CD8-positive, alpha-beta memory T cell (primary cell): ENCODE measurements around the gene LGALS7B. TPM values are rescaled to one million over a fixed set of nuclear protein-coding genes. Genes with fewer than 3 reads are reported as not detected.
"Not testable (repeated sequence)": the region's sequence is repeated elsewhere in the genome, so short reads cannot be mapped to it uniquely, and the experiment has no call there.

Experiments
- CTCF ChIA-PET: fragments of 350-600 bp; sonication (Branson Sonifier 250); formaldehyde crosslinking; loops from one replicate; lab custom pipeline; 2021; ENCODE audit warnings: antibody characterized with exemption; lab: Charles Lee
- POLR2A ChIA-PET: fragments of 350-600 bp; sonication (Branson Sonifier 250); formaldehyde crosslinking; loops from one replicate; lab custom pipeline; 2021; ENCODE audit warnings: antibody characterized with exemption; lab: Charles Lee
- DNase-seq, 5 donors: peaks; one replicate each; pipeline versions ENCODE4 v3.0.0 to v3.0.0-alpha.2; 2020 to 2022; ENCODE audit warnings: mixed read lengths in 1 of 5
- H3K27ac ChIP-seq: one replicate; pipeline ENCODE4 v1.7.0; 2013; ENCODE audit warnings: low read depth, mild to moderate bottlenecking, low read length, moderate library complexity
- H3K27me3 ChIP-seq: 2 replicates; pipeline ENCODE4 v1.7.0; 2013; ENCODE audit warnings: low read length, mild to moderate bottlenecking; ENCODE audit not compliant: insufficient read depth, poor library complexity, severe bottlenecking
- H3K36me3 ChIP-seq: 2 replicates; pipeline ENCODE4 v1.7.0; 2013; ENCODE audit warnings: mild to moderate bottlenecking, low read length, moderate library complexity; ENCODE audit not compliant: insufficient read depth
- H3K4me1 ChIP-seq: 2 replicates; pipeline ENCODE4 v1.7.0; 2013; ENCODE audit warnings: mild to moderate bottlenecking, low read length, moderate library complexity; ENCODE audit not compliant: insufficient read depth
- H3K4me3 ChIP-seq: 2 replicates; pipeline ENCODE4 v1.7.0; 2013; ENCODE audit warnings: mild to moderate bottlenecking, low read length
- H3K9me3 ChIP-seq: 2 replicates; pipeline ENCODE4 v1.7.0; 2013; ENCODE audit warnings: mild to moderate bottlenecking, low read length
- H3K27ac Mint-ChIP-seq, 8 donors: one replicate each; pipeline ENCODE4 v1.8.0; 2020 to 2021; ENCODE audit warnings: mixed read lengths in 8 of 8, mild to moderate bottlenecking in 6 of 8, inconsistent platforms in 3 of 8, moderate library complexity in 3 of 8
- H3K27me3 Mint-ChIP-seq, 2 donors: one replicate each; pipeline ENCODE4 v1.8.0; 2020 to 2021; ENCODE audit warnings: mixed read lengths in 2 of 2, mild to moderate bottlenecking in 1 of 2, moderate library complexity in 1 of 2
- H3K36me3 Mint-ChIP-seq, 3 donors: one replicate each; pipeline ENCODE4 v1.8.0; 2020 to 2021; ENCODE audit warnings: mixed read lengths in 3 of 3, inconsistent platforms in 1 of 3, mild to moderate bottlenecking in 1 of 3
- H3K4me1 Mint-ChIP-seq, 3 donors: one replicate each; pipeline ENCODE4 v1.8.0; 2020 to 2021; ENCODE audit warnings: mixed read lengths in 3 of 3, inconsistent platforms in 1 of 3, mild to moderate bottlenecking in 1 of 3
- H3K4me3 Mint-ChIP-seq, 7 donors: one replicate each; pipeline ENCODE4 v1.8.0; 2020 to 2021; ENCODE audit warnings: mixed read lengths in 7 of 7, mild to moderate bottlenecking in 6 of 7, moderate library complexity in 4 of 7, inconsistent platforms in 2 of 7
- H3K9me3 Mint-ChIP-seq, 5 donors: one replicate each; pipeline ENCODE4 v1.8.0; 2020 to 2022; ENCODE audit warnings: mixed read lengths in 5 of 5, mild to moderate bottlenecking in 3 of 5, moderate library complexity in 2 of 5, inconsistent platforms in 1 of 5
- polyA plus RNA-seq: library from polyadenylated mRNA; unstranded; fragments of 300-500 nt; fragmentation: Illumina TruSeq; gene quantifications from one replicate; pipeline ENCODE4 v1.2.3, GENCODE V29; 2021
- total RNA-seq, 2 experiments: library from RNA; stranded (reverse); gene quantifications; one replicate each; pipeline ENCODE4 v1.2.3, GENCODE V29; 2021

The LGALS7B gene
- total and polyA plus RNA-seq, 3 experiments from 2014 or later, result not detected

DNA sequence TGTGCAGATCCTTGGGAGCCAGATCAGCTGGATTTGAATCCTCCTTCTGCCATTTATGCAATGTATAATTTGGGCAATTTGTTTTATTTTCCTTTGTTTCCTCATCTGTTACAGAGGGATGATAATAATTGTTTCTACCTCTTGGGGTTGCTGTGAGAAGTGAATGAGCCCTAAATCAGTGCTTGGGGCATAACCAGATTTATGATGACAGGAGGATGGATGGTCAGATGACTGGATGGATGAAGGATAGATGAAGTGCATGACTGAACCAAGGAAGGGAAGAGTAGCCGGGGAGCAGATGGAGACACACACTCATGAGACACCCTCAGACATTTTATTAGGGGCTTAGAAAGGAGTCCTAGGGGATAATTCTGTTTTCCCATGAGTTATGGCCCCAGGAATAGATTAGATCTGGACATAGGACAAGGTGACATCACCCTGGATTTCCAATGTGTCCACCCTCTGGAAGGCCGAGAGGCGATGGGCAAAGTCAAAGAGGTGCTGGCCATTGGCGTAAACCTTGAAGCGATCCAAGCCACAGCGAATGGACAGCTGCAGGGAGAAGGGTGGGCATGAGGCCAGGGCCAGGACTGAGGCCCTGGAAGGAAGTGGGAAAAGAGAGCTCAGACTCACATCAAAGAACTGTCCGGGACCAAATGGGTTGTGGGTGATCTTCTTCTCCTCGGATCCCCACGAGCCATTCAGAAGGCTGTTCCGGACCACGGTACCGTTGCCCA, 12.5 kb downstream of the LGALS7B start:
- Histone ChIP-seq H3K27me3 (no peaks in the 10 kb centered on the region), H3K27ac (no peak overlapping the region), H3K4me1 (peaks cover 3% of the 10 kb centered on the region), H3K36me3 (no peaks in the 10 kb centered on the region), H3K4me3 (no peak overlapping the region), H3K9me3 (no peaks in the 10 kb centered on the region)
- Mint-ChIP-seq H3K9me3 (no peaks in the 10 kb centered on the region), H3K4me3 (no peak overlapping the region), H3K27ac (no peak overlapping the region), H3K4me1 (peaks cover 3 to 7% (median 5%) of the 10 kb centered on the region in 3 donors), H3K27me3 (no peaks in the 10 kb centered on the region), H3K36me3 (peaks cover 0 to 6% (median 0%) of the 10 kb centered on the region in 3 donors)
- no peak for DNase-seq
- ChIA-PET CTCF (interaction anchor here (1.8 kb wide), 1 partner anchor 86 kb away, joined by 5 read pairs; no protein-coding TSS in a partner anchor), POLR2A (interaction anchor here (0.6 kb wide), 1 partner anchor 62 kb away, joined by 3 read pairs; no protein-coding TSS in a partner anchor)

GRCh38 chr19:38803543-38803942, 14.5 kb downstream of the LGALS7B start:
- Histone ChIP-seq H3K4me3 (no peak overlapping the region), H3K4me1 (peaks cover 3% of the 10 kb centered on the region), H3K36me3 (no peaks in the 10 kb centered on the region), H3K27ac (no peak overlapping the region), H3K27me3 (no peaks in the 10 kb centered on the region), H3K9me3 (no peaks in the 10 kb centered on the region)
- no peak for DNase-seq
- CTCF ChIA-PET, result no interaction called here
- Mint-ChIP-seq H3K4me3 (no peak overlapping the region), H3K9me3 (no peaks in the 10 kb centered on the region), H3K27ac (no peak overlapping the region), H3K27me3 (no peaks in the 10 kb centered on the region), H3K36me3 (peaks cover 0 to 6% (median 0%) of the 10 kb centered on the region in 3 donors), H3K4me1 (peaks cover 3 to 7% (median 5%) of the 10 kb centered on the region in 3 donors)
- POLR2A ChIA-PET, result no interaction called here

GRCh38 chr19:38805180-38805579, 16.2 kb downstream of the LGALS7B start:
- no peaks in the 10 kb centered on the region for H3K27me3 ChIP-seq
- H3K9me3 Mint-ChIP-seq, result no peaks in the 10 kb centered on the region
- H3K4me3 ChIP-seq, result no peak overlapping the region
- peaks cover 3 to 7% (median 5%) of the 10 kb centered on the region in 3 donors for H3K4me1 Mint-ChIP-seq
- ChIA-PET CTCF (interaction anchor here (0.6 kb wide), 1 partner anchor 22 kb away, joined by 4 read pairs; no protein-coding TSS in a partner anchor), POLR2A (interaction anchor here (0.7 kb wide), 1 partner anchor 97 kb away, joined by 5 read pairs; no protein-coding TSS in a partner anchor)
- H3K4me3 Mint-ChIP-seq, result no peak overlapping the region
- H3K36me3 Mint-ChIP-seq, result peaks cover 0 to 6% (median 0%) of the 10 kb centered on the region in 3 donors
- H3K36me3 ChIP-seq, result no peaks in the 10 kb centered on the region
- peak overlapping the region in 4 of 8 donors; percentile 2 to 82 (median 54) for H3K27ac Mint-ChIP-seq
- no peak overlapping the region for H3K27ac ChIP-seq
- no peaks in the 10 kb centered on the region for H3K27me3 Mint-ChIP-seq
- DNase-seq, result no peak
- no peaks in the 10 kb centered on the region for H3K9me3 ChIP-seq
- peaks cover 3% of the 10 kb centered on the region for H3K4me1 ChIP-seq

GRCh38 chr19:38806371-38806770, 17.4 kb downstream of the LGALS7B start:
- CTCF ChIA-PET, result no interaction called here
- no peak overlapping the region for H3K4me3 Mint-ChIP-seq
- Histone ChIP-seq H3K4me3 (no peak overlapping the region), H3K9me3 (no peaks in the 10 kb centered on the region), H3K27ac (no peak overlapping the region), H3K36me3 (no peaks in the 10 kb centered on the region), H3K27me3 (no peaks in the 10 kb centered on the region), H3K4me1 (peaks cover 3% of the 10 kb centered on the region)
- no peaks in the 10 kb centered on the region for H3K27me3 Mint-ChIP-seq
- POLR2A ChIA-PET, result no interaction called here
- H3K4me1 Mint-ChIP-seq, result peaks cover 3 to 7% (median 5%) of the 10 kb centered on the region in 3 donors
- H3K27ac Mint-ChIP-seq, result no peak overlapping the region
- DNase-seq, result no peak
- no peaks in the 10 kb centered on the region for H3K9me3 Mint-ChIP-seq
- peaks cover 0 to 6% (median 0%) of the 10 kb centered on the region in 3 donors for H3K36me3 Mint-ChIP-seq

- H3K27ac ChIP-seq, H3K27me3 ChIP-seq, H3K4me1 ChIP-seq, H3K4me3 ChIP-seq, CTCF ChIA-PET, H3K36me3 ChIP-seq, H3K9me3 Mint-ChIP-seq, POLR2A ChIA-PET, H3K27ac Mint-ChIP-seq, H3K27me3 Mint-ChIP-seq, DNase-seq, H3K9me3 ChIP-seq, H3K4me1 Mint-ChIP-seq, H3K36me3 Mint-ChIP-seq: not testable (repeated sequence)
- H3K4me3 Mint-ChIP-seq, result peak overlapping the region in 1 of 7 donors; percentile 23
These were observed 18.5 kb downstream of the LGALS7B start for GRCh38 chr19:38807374-38808098.

DNA sequence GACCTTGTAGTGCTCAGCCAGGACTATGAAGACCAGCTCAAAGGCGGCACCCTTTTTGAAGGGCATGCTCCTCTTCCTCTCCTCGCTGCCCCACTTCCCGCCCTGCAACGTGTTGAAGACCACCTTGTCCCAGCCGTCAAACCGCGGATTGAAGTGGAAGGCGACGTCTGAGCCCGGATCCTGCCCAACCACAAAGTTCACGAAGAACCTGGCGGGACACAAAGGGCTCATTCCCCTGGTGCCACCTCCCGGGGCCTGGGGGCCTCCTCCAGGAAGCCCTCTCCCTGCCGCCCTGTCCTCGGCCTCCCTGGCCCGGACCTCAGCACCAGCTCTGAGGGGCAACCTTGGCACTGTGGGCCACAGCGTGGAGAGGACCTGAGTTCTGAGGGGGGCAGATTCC, 19.7 kb downstream of the LGALS7B start:
- H3K4me1 ChIP-seq, result peaks cover 3% of the 10 kb centered on the region
- no peak overlapping the region for H3K27ac ChIP-seq
- ChIA-PET POLR2A (interaction anchor here (0.6 to 0.7 kb wide), 2 partner anchors 87 to 251 kb away, joined by 3 to 6 read pairs; no protein-coding TSS in a partner anchor), CTCF (interaction anchor here (0.8 kb wide), 1 partner anchor 9 kb away, joined by 3 read pairs; no protein-coding TSS in a partner anchor)
- Mint-ChIP-seq H3K4me1 (peaks cover 3 to 7% (median 5%) of the 10 kb centered on the region in 3 donors), H3K27ac (no peak overlapping the region), H3K9me3 (no peaks in the 10 kb centered on the region), H3K36me3 (peaks cover 0 to 3% (median 0%) of the 10 kb centered on the region in 3 donors), H3K4me3 (no peak overlapping the region), H3K27me3 (no peaks in the 10 kb centered on the region)
- no peak for DNase-seq
- H3K36me3 ChIP-seq, result no peaks in the 10 kb centered on the region
- H3K27me3 ChIP-seq, result no peaks in the 10 kb centered on the region
- H3K9me3 ChIP-seq, result no peaks in the 10 kb centered on the region
- H3K4me3 ChIP-seq, result no peak overlapping the region

DNA sequence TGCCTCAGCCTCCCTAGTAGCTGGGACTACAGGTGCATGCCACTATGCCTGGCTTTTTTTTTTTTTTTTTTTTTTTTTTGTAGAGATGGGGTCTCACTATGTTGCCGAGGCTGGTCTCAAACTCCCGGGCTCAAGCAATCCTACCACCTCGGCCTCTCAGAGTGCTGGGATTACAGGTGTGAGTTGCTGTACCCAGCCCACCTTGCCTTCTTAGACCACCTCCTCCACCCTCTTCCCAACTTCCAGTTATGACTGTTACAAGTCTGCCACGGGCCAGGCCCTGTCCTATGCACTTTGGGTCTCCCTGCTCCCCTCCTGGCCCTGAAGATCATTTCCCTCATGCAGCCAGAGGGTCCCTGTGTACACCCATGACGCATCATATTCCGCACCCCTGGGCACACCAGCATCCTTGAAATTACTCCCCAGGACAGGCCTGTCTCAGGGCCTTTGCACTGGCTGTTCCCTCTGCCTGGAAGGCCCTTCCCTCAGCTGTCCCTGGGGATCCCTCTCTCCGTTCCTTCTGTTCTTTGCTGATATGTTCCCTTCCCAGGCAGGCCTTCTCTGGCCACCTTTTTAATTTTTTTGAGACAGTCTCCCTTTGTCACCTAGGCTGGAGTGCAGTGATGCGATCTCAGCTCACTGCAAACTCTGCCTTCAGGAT, 20.7 kb downstream of the LGALS7B start:
- Mint-ChIP-seq H3K27ac (peak overlapping the region in 1 of 8 donors; percentile 75), H3K4me3 (peak overlapping the region in 1 of 7 donors; percentile 40), H3K27me3 (no peaks in the 10 kb centered on the region), H3K36me3 (peaks cover 0 to 6% (median 0%) of the 10 kb centered on the region in 3 donors), H3K4me1 (peaks cover 3 to 7% (median 5%) of the 10 kb centered on the region in 3 donors), H3K9me3 (no peaks in the 10 kb centered on the region)
- CTCF ChIA-PET, result no interaction called here
- no peak overlapping the region for H3K4me3 ChIP-seq
- H3K27ac ChIP-seq, result no peak overlapping the region
- POLR2A ChIA-PET, result interaction anchor here (0.6 kb wide), 2 partner anchors 56 to 86 kb away, joined by 3 to 4 read pairs; no protein-coding TSS in a partner anchor
- H3K36me3 ChIP-seq, result no peaks in the 10 kb centered on the region
- no peak for DNase-seq
- H3K9me3 ChIP-seq, result no peaks in the 10 kb centered on the region
- H3K4me1 ChIP-seq, result peaks cover 3% of the 10 kb centered on the region
- H3K27me3 ChIP-seq, result no peaks in the 10 kb centered on the region
